ENCODE results near the gene PRSS8. TPM values are rescaled to one million over a fixed set of nuclear protein-coding genes. Genes with fewer than 3 reads are reported as not detected.
A peak's percentile ranks its signal among the peaks of the same experiment; 100 is the strongest.

PRSS8 gene
- total RNA-seq (under 1 TPM in 4 of 9 donors, not detected in 5; 0.17 to 0.44 (median 0.39) TPM), polyA plus RNA-seq (under 1 TPM; 0.17 to 0.23 TPM)
- long read RNA-seq, donor 1 = 0 reads
- long read RNA-seq, donor 2 = 0 reads
- long read RNA-seq, donor 3 = 0 reads

GRCh38 chr16:31135535-31136286, at the start of gene PRSS8:
TSS of gene PRSS8 (minus strand) at chr16:31135727. CDS start at chr16:31135498, 229 bp downstream.
- Histone ChIP-seq H3K27ac (no peak within 1 kb of the TSS), H3K36me3 (peaks cover under 1 to 23% (median 19%) of the 10 kb centered on the region in 9 donors), H3K27me3 (no peaks in the 10 kb centered on the region), H3K9me3 (no peaks in the 10 kb centered on the region), H3K4me1 (peaks cover 0 to 40% (median 14%) of the 10 kb centered on the region in 12 donors), H3K4me3 (no peak within 1 kb of the TSS)
- intact Hi-C loops (cut with DNase I) = no loop called here
- no peak for DNase-seq
- WGBS, 4 donors = 54 to 67% (median 62%) methylated on average over 6 to 22 of the region's 22 CpGs
- no peak for TF ChIP-seq POLR2A (IDR thresholded peaks at IDR 0.05)
- TF ChIP-seq, protein P1, sequence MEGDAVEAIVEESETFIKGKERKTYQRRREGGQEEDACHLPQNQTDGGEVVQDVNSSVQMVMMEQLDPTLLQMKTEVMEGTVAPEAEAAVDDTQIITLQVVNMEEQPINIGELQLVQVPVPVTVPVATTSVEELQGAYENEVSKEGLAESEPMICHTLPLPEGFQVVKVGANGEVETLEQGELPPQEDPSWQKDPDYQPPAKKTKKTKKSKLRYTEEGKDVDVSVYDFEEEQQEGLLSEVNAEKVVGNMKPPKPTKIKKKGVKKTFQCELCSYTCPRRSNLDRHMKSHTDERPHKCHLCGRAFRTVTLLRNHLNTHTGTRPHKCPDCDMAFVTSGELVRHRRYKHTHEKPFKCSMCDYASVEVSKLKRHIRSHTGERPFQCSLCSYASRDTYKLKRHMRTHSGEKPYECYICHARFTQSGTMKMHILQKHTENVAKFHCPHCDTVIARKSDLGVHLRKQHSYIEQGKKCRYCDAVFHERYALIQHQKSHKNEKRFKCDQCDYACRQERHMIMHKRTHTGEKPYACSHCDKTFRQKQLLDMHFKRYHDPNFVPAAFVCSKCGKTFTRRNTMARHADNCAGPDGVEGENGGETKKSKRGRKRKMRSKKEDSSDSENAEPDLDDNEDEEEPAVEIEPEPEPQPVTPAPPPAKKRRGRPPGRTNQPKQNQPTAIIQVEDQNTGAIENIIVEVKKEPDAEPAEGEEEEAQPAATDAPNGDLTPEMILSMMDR (IDR thresholded peaks at IDR 0.05) = no peak
- ATAC-seq = peak in 1 of 4 donors; percentile 6

GRCh38 chr16:31184888-31185287, 49.4 kb upstream of the PRSS8 start:
- H3K4me1 ChIP-seq = peaks cover 0 to 52% (median 33%) of the 10 kb centered on the region in 12 donors
- peaks cover 10 to 84% (median 76%) of the 10 kb centered on the region in 9 donors for H3K36me3 ChIP-seq
- no peak overlapping the region for H3K4me3 ChIP-seq
- intact Hi-C loops (cut with DNase I) = loop anchor here in 7 of 10 donors (5.0 to 10.0 kb wide), 5 partner anchors 110 to 272 kb away; partner anchors contain the start of genes ZNF843 (in 5 of the 7), ARMC5 (in 2 of the 7), ZNF646 (in 1 of the 7) and ZNF668 (in 1 of the 7)
- no peaks in the 10 kb centered on the region for H3K9me3 ChIP-seq
- DNase-seq (no peak), ATAC-seq (no peak)
- H3K27ac ChIP-seq = no peak overlapping the region
- H3K27me3 ChIP-seq = peaks cover 0 to 5% (median 0%) of the 10 kb centered on the region in 9 donors
- 93 to 96% (median 95%) methylated on average over 14 of the region's 14 CpGs for WGBS, 4 donors
- TF ChIP-seq POLR2A (IDR thresholded peaks at IDR 0.05) = no peak
- TF ChIP-seq, protein P1 (IDR thresholded peaks at IDR 0.05) = no peak

GRCh38 chr16:31183432-31184428, 48.2 kb upstream of the PRSS8 start:
- 57 to 63% (median 59%) methylated on average over 10 of the region's 10 CpGs for WGBS, 4 donors
- ATAC-seq (no peak), DNase-seq (no peak)
- peak overlapping the region in 1 of 12 donors; percentile 95 for H3K4me3 ChIP-seq
- no peaks in the 10 kb centered on the region for H3K9me3 ChIP-seq
- TF ChIP-seq, protein P1 (IDR thresholded peaks at IDR 0.05) = no peak
- no peak for TF ChIP-seq POLR2A (IDR thresholded peaks at IDR 0.05)
- H3K4me1 ChIP-seq = peaks cover 0 to 58% (median 38%) of the 10 kb centered on the region in 12 donors
- intact Hi-C loops (cut with DNase I) = loop anchor here in 8 of 10 donors (2.0 to 10.0 kb wide), 6 partner anchors 15 to 274 kb away; partner anchors contain the start of genes ZNF843 (in 5 of the 8), ARMC5 (in 2 of the 8), ZNF646 (in 1 of the 8) and ZNF668 (in 1 of the 8)
- no peak overlapping the region for H3K27ac ChIP-seq
- H3K27me3 ChIP-seq = peaks cover 0 to 5% (median 0%) of the 10 kb centered on the region in 9 donors
- peaks cover 7 to 72% (median 65%) of the 10 kb centered on the region in 9 donors for H3K36me3 ChIP-seq
